K562 (cell line): Measurements from ENCODE around the gene SMR3B. TPM values are rescaled to one million over a fixed set of nuclear protein-coding genes. Genes with fewer than 3 reads are reported as not detected.

Experiments
- ATAC-seq: fragments of 200-7000 bp; cut with Tn5 transposase; 3 replicates; pipeline ENCODE4 v1.9.1; 2020; ENCODE audit warnings: moderate library complexity
- BruUV-seq: library from RNA; stranded (reverse); fragments of 400-500 nt; replicated peaks from 2 replicates; lab custom pipeline; 2021; lab: Mats Ljungman, UMichigan
- CTCF ChIA-PET: fragments of 300-600 bp; formaldehyde crosslinking; extraction: SDS; loops from one replicate; lab custom pipeline; 2021; ENCODE audit warnings: low intra/inter-chr PET ratio; lab: Yijun Ruan, JAX
- POLR2A ChIA-PET: fragments of 300-600, 350-650 bp; sonication (Branson Sonifier 250); formaldehyde crosslinking; extraction: SDS; loops from one replicate; lab custom pipeline; 2021; ENCODE audit warnings: antibody characterized with exemption, inconsistent platforms; lab: Yijun Ruan, JAX
- DNase-seq, 4 experiments: peaks; one replicate each; pipeline versions ENCODE4 v3.0.0 to v3.0.0-alpha.2; 2011 to 2018; ENCODE audit warnings: low spot score in 3 of 4, mixed read lengths in 3 of 4; ENCODE audit errors: extremely low read depth in 1 of 4
- FAIRE-seq: peaks from 2 replicates; lab custom pipeline; 2011; peaks lifted over from hg19 to GRCh38; lab: Jason Lieb, UNC
- H2AFZ ChIP-seq: 2 replicates; pipeline ENCODE4 v1.6.0; 2011; ENCODE audit warnings: low read depth, low read length, control low read depth, inconsistent platforms
- H3K27ac ChIP-seq: fragments of 200-600 bp; 3 replicates; pipeline ENCODE4 v1.8.0; 2011; ENCODE audit warnings: low read depth, mild to moderate bottlenecking, control low read depth, inconsistent platforms, low read length, moderate library complexity, mixed read lengths; ENCODE audit errors: extremely low read depth
- H3K27me3 ChIP-seq, 2 experiments: fragments of 300-600 bp in 1 of 2; 2 replicates in 1 of 2; 3 replicates in 1 of 2; pipeline versions ENCODE4 v1.6.0 to v1.8.0; 2011; ENCODE audit warnings: inconsistent platforms in 2 of 2, low read length in 2 of 2, mild to moderate bottlenecking in 1 of 2, mixed read lengths in 1 of 2, moderate library complexity in 1 of 2; ENCODE audit not compliant: control insufficient read depth in 2 of 2, insufficient read depth in 2 of 2
- H3K36me3 ChIP-seq: fragments of 300-600 bp; 3 replicates; pipeline ENCODE4 v1.8.0; 2011; ENCODE audit warnings: mild to moderate bottlenecking, low read length, inconsistent platforms; ENCODE audit not compliant: control insufficient read depth, insufficient read depth
- H3K4me1 ChIP-seq, 2 experiments: fragments of 200-600 bp in 1 of 2; replicated peaks in 1 of 2; 2 replicates in 1 of 2; 3 replicates in 1 of 2; pipeline versions ENCODE4 v1.5.1 to v1.8.0; 2011; ENCODE audit warnings: inconsistent platforms in 2 of 2, low read length in 2 of 2, mild to moderate bottlenecking in 1 of 2, mixed read lengths in 1 of 2, moderate library complexity in 1 of 2; ENCODE audit not compliant: control insufficient read depth in 2 of 2, insufficient read depth in 2 of 2
- H3K4me2 ChIP-seq: 2 replicates; pipeline ENCODE4 v1.6.1; 2011; ENCODE audit warnings: low read length, control low read depth, inconsistent platforms, mixed read lengths; ENCODE audit not compliant: insufficient read depth
- H3K4me3 ChIP-seq: fragments of 200-600 bp; sonication (generic), shearing (Covaris generic); 2 replicates; pipeline ENCODE4 v1.5.1; 2016; ENCODE audit warnings: control low read depth, inconsistent platforms
- H3K79me2 ChIP-seq: fragments of 200-600 bp; 3 replicates; pipeline ENCODE4 v1.8.0; 2011; ENCODE audit warnings: low read length, inconsistent platforms; ENCODE audit not compliant: control insufficient read depth, insufficient read depth
- H3K9ac ChIP-seq, 2 experiments: 2 replicates each; pipeline versions ENCODE4 v1.6.0 to v1.6.1; 2011; ENCODE audit warnings: low read depth in 2 of 2, low read length in 2 of 2, control low read depth in 1 of 2, inconsistent platforms in 1 of 2, mild to moderate bottlenecking in 1 of 2, mixed read lengths in 1 of 2; ENCODE audit not compliant: insufficient read depth in 1 of 2
- H3K9me1 ChIP-seq: one replicate; pipeline ENCODE4 v1.6.0; 2011; ENCODE audit warnings: inconsistent platforms, mild to moderate bottlenecking, low read length, moderate library complexity; ENCODE audit not compliant: control insufficient read depth, insufficient read depth
- H3K9me3 ChIP-seq: replicated peaks from 2 replicates; pipeline ENCODE4 v1.5.1; 2011; ENCODE audit warnings: low read depth, low read length, inconsistent platforms; ENCODE audit not compliant: control insufficient read depth, insufficient read depth
- H4K20me1 ChIP-seq: replicated peaks from 2 replicates; pipeline ENCODE4 v1.6.1; 2011; ENCODE audit warnings: low read length, inconsistent platforms, mixed read lengths; ENCODE audit not compliant: control insufficient read depth, insufficient read depth
- BRF1 ChIP-seq: IDR thresholded peaks from 3 replicates; pipeline ENCODE4 v1.6.1; 2011; ENCODE audit warnings: borderline replicate concordance, mild to moderate bottlenecking; ENCODE audit not compliant: insufficient read length; ENCODE audit errors: extremely low read depth
- CREB3 ChIP-seq: fragments of 450-650 bp; conservative IDR thresholded peaks from 2 replicates; pipeline ENCODE4 v1.6.1; 2016; ENCODE audit warnings: missing genetic modification characterization, low read depth, mild to moderate bottlenecking, missing compliant biosample characterization, moderate library complexity
- NEUROD1 ChIP-seq: fragments of 150-350 bp; IDR thresholded peaks from 2 replicates; pipeline ENCODE4 v1.6.1; 2014; ENCODE audit warnings: borderline replicate concordance, low read length, low read depth; ENCODE audit not compliant: partially characterized antibody
- SIN3B ChIP-seq: fragments of 450-650 bp; IDR thresholded peaks from 2 replicates; pipeline ENCODE4 v1.6.1; 2017; ENCODE audit warnings: low read depth, mild to moderate bottlenecking, moderate library complexity
- SLC30A9 ChIP-seq: fragments of 250-450 bp; sonication (Bioruptor Pico); IDR thresholded peaks from 2 replicates; pipeline ENCODE4 v1.8.0; 2022; ENCODE audit warnings: mild to moderate bottlenecking, moderate library complexity
- TGIF2 ChIP-seq: sonication (generic); formaldehyde crosslinking; IDR thresholded peaks from 2 replicates; pipeline ENCODE4 v1.8.1; 2022; ENCODE audit warnings: mild to moderate bottlenecking, missing genetic modification reagents, moderate library complexity
- XRCC4 ChIP-seq: IDR thresholded peaks from one replicate; pipeline ENCODE4 v1.6.1; 2011; ENCODE audit not compliant: insufficient read depth, insufficient read length; ENCODE audit errors: extremely low read depth
- XRCC5 ChIP-seq: fragments of 200-400 bp; formaldehyde crosslinking; IDR thresholded peaks from 2 replicates; pipeline ENCODE4 v1.6.1; 2017; ENCODE audit warnings: low read depth, mild to moderate bottlenecking, low read length
- WGBS: fragments of 100-300 bp; shearing (Covaris generic); methylation state at CpG from one replicate; pipeline ENCODE4 v1.1.6; 2016; ENCODE audit warnings: low coverage, mixed read lengths; ENCODE audit not compliant: insufficient coverage; ENCODE audit errors: missing lambda C conversion rate; 5-methylcytosine and 5-hydroxymethylcytosine counted together
- in situ Hi-C: fragments of 300-500 bp; cut with MboI; formaldehyde crosslinking; loops from 4 replicates; pipeline ENCODE4 v1.15.0; 2018; ENCODE audit warnings: inconsistent platforms, mixed read lengths
- intact Hi-C: fragments of 100-400 bp; cut with micrococcal nuclease; formaldehyde crosslinking; loops from 2 replicates; pipeline ENCODE4 v1.14.2; 2022
- polyA plus RNA-seq, 8 experiments: library from polyadenylated mRNA; depleted of rRNA in 4 of 8; stranded (reverse) in 5 of 8; unstranded in 3 of 8; fragments of >200 nt; fragmentation: Nextera tagmentation in 2 of 8; fragmentation: Illumina TruSeq in 1 of 8; extraction: Ambion mirVana in 2 of 8; extraction: Trizol in 1 of 8; gene quantifications; 2 replicates each; pipeline versions ENCODE4 v1.2.1 to v1.2.3, GENCODE V29; 2011 to 2014; ENCODE audit warnings: inconsistent platforms in 1 of 8, missing spikeins in 1 of 8
- total RNA-seq, 7 experiments: library from RNA; depleted of rRNA in 6 of 7; stranded (reverse); fragments of >200 nt in 6 of 7; fragmentation: Illumina TruSeq in 2 of 7; extraction: Trizol in 2 of 7; gene quantifications; 2 replicates each; pipeline versions ENCODE4 v1.2.1 to v1.2.3, GENCODE V29; 2011 to 2021; ENCODE audit warnings: low replicate concordance in 1 of 7

Gene SMR3B
- total and polyA plus RNA-seq, 9 of the 15 experiments (the other 6 are each of a cell fraction or from before 2014, with no cell fraction given) = not detected

GRCh38 chr4:70360460-70360859 lies 22.5 kb upstream of the SMR3B start, which contains the start of gene SMR3A:
TSS of gene SMR3A (plus strand) at chr4:70360760. CDS start at chr4:70362116, 1,356 bp downstream.
- 0% methylated on average over 3 of the region's 3 CpGs for WGBS
- no peak for FAIRE-seq
- Histone ChIP-seq H3K27me3 (no peaks in the 10 kb centered on the region), H3K27ac (no peak within 1 kb of the TSS), H3K4me1 (no peaks in the 10 kb centered on the region), H4K20me1 (no peaks in the 10 kb centered on the region), H3K9me3 (no peaks in the 10 kb centered on the region), H3K9ac (no peak within 1 kb of the TSS), H2AFZ (no peak within 1 kb of the TSS), H3K36me3 (no peaks in the 10 kb centered on the region), H3K4me3 (no peak within 1 kb of the TSS), H3K9me1 (no peaks in the 10 kb centered on the region), H3K79me2 (no peaks in the 10 kb centered on the region), H3K4me2 (no peak within 1 kb of the TSS)
- POLR2A ChIA-PET = no interaction called here
- no peak for ATAC-seq
- BruUV-seq = no TSS peak
- intact Hi-C loops (no loop called here), in situ Hi-C loops (no loop called here)
- CTCF ChIA-PET = no interaction called here
- TF ChIP-seq SLC30A9 (CRISPR knock-in tag) (no peak), BRF1 (no peak), TGIF2 (CRISPR knock-in tag) (no peak), NEUROD1 (no peak), XRCC5 (no peak), CREB3 (no peak), SIN3B (no peak), XRCC4 (no peak)
- DNase-seq = no peak
